ENCODE measurements around the gene GC.

DNA sequence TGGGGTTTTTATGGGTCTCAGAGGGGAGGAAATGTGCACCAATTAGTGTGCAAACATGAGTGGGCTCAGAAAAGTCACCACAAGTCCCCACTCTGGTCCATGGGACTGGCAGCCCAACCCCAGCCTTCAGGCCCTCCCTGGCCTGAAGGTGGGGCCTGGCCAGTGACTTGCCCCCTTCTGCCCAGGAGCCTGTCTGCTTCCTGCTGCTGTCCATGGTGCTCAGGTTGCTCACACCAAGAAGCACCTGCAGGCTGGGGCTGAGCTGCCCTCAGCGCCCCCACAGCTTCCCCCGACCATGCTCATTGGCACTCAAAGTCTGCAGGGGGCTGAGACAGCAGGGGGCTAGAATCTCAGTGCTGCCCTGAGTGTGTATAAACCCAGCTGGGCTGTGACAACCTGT, 30.6 kb upstream of the GC start:
- TF ChIP-seq GATA3 (IDR thresholded peaks at IDR 0.05; ENCODE audit: low read depth, low read length) (no peak), GATA2 (IDR thresholded peaks at IDR 0.05; ENCODE audit: low read depth, low read length) (no peak)

Data from SH-SY5Y (cell line).